ENCODE data around the gene THTPA.
"Not testable (repeated sequence)": the region's sequence is repeated elsewhere in the genome, so short reads cannot be mapped to it uniquely, and the experiment has no call there.

Gene THTPA

GRCh38 chr14:23535943-23536342, 20.1 kb upstream of the THTPA start:
- DNase-seq, result no peak

DNA sequence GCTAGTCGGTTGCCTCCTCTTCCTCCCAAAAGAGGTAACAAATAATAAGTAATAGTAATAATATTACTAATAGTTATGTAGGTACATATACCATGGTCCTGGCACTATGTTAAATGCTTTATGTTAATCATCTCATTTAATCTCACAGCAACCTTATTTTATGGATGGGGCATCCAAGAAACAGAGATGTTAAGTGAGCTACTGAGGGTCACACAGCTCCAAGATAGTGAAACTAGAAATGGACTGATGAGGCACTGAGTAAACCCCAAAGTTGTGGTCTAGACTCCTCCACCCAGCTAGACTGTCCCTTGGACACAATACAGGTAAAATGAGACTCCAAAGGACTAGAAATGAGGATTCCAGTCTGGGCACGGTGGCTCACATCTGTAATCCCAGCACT, 19.6 kb upstream of the THTPA start:
- no peak for DNase-seq

DNA sequence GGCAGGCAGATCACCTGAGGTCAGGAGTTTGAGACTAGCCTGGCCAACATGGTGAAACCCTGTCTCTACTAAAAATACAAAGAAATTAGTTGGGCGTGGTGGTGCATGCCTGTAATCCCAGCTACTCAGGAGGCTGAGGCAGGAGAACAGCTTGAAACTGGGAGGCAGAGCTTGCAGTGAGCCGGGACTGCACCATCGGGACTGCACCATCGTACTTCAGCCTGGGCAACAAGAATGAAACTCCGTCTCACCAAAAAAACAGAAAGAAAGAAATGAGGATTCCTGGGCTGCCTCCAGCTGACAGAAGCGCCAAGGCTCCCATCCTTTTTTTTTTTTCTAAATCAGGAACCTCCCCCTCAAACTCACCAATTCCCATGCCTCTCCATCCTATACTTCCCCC, 19.2 kb upstream of the THTPA start:
- not testable (repeated sequence) for DNase-seq

DNA sequence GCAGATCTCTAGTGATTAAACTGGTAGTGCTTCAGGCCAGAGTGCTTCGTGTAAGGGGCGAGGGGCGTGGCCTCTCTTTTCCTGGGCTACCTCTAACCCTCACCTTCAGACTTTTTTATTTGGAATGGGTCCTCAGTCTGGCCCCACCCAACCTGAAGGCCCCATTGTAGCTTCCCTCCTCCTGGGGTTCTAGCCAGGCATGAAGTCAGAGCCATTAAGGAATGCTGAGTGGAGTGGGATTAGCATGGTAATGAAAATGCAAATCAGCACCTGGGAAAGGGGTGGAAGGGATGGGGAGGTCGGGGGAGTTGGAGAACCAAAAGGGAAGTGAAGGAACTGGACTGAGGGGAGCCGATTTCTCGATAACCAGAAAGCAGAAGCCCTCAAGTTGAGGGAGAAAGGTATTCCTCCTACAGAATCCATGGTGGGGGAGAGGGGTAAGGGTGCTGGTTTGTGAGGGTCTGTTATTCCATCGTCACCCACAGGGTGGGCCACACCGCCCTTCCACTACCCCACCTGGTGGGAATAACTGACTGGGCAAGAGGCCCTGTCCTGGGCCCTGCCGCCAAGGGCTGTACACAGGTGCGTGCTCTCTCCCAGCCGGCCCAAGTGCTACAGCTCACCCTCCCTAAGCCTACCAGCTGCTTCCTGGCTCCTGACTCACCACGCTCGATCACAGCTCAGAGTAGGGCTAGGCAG, 18.6 kb upstream of the THTPA start:
- DNase-seq, result no peak

DNA sequence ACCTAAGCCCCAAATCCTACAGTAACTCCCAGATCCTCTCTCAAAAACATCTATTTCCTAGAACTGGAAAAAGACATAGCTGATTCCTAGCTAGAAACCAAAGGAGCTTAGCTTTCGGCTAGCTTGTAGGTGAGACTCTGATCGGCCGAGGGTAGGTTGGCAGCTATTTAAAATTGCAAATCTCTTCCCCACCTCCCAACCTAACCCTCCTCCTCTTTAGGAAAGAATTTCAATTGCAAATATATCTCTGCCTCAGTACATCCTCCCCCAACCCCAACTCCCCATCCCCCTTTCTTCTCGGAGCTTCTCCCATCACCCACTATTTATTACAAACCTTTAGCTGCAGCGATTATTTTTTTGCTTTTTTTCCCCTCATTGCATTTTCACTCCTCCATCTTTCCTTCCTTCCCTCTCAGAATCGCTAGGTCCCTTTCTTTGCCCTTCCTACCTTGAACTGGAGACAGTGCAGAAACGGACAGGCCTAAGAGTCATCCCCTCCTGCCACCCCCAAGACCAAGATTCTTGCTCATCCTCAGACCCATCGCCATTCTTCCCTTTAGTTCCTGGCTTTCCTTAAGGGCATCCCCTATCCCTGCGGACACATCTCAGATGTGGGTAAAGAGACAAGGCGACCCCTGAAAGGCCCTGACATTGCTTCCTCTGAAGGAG, 17.9 kb upstream of the THTPA start:
- DNase-seq, result no peak

GRCh38 chr14:23538785-23539184, 17.3 kb upstream of the THTPA start:
- DNase-seq, result no peak

DNA sequence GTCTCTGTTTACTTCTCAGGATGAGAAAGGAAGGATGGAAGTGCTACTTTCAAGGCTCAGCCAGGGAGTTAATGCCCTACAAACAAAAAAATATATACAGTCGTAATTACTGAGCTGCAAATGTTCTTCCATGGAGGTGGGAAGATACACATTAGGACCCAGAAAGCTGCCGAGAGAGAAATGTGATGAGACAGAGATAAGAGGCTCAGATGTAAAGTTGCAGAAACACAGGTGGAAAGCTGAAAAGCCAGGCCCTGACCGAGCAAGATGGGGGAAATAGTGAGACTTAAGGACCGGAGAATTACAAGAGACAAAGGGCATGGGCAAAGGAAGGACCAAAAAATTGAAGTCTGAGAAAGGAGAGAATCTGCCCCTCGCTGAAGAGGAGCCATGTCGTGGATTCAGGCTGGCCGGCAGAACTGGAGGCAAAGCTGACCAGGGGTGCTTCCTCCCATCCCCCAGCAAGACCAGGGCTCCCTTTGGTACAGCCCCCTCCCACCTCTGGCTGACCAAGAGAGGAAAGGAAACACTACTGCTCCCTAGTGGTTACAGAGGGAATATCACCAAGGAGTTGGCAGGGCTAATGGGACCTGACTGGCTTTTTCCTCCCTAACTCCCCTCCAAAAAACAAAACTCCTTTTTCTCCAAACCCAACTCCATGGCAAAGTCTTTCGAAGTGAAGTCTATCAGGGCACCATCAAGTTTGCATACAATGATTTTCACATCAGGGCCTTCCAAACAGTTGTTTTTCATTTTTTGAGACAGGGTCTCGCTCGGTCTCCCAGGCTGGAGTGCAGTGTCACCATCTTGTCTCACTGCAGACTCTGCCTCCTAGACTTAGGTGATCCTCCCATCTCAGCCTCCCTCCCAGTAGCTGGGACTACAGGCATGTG, 16.6 kb upstream of the THTPA start:
- DNase-seq, result peak; percentile 58

DNA sequence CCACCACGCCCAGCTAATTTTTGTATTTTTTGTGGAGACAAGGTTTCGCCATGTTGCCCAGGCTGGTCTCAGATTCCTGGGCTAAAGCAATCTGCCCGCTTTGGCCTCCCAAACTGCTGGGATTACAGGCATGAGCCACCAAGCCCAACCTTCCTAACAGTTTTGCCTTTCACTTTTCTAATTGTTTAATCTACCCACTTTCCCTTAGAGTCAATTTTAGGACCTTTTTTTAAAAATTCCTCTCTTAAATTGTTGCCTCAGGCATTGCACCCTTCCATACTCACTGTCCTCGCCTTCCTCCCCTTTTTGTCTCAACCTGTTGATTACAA, 16.0 kb upstream of the THTPA start:
- no peak for DNase-seq

DNA sequence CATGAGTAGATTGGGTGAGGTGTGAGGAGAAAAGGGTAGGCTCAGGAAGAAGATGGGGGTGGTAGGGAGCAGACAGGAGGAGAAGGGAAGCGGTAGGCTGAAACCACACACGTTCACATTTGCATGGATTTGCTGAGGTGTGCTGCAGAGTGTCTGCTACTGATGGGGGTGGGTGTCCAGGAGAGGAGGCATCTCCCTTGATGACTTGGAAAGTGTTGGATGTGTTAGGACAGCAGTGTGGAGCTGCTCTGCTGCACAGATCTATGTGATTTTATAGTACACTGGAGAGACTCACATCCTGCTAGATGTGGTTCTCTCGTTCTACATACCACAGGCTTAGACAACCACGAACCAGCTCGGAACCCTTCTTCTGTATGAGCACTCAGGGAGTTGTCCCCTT, 13.8 kb upstream of the THTPA start:
- no peak for DNase-seq

- no peak for DNase-seq
Observed at GRCh38 chr14:23543403-23543802, 12.7 kb upstream of the THTPA start.

DNA sequence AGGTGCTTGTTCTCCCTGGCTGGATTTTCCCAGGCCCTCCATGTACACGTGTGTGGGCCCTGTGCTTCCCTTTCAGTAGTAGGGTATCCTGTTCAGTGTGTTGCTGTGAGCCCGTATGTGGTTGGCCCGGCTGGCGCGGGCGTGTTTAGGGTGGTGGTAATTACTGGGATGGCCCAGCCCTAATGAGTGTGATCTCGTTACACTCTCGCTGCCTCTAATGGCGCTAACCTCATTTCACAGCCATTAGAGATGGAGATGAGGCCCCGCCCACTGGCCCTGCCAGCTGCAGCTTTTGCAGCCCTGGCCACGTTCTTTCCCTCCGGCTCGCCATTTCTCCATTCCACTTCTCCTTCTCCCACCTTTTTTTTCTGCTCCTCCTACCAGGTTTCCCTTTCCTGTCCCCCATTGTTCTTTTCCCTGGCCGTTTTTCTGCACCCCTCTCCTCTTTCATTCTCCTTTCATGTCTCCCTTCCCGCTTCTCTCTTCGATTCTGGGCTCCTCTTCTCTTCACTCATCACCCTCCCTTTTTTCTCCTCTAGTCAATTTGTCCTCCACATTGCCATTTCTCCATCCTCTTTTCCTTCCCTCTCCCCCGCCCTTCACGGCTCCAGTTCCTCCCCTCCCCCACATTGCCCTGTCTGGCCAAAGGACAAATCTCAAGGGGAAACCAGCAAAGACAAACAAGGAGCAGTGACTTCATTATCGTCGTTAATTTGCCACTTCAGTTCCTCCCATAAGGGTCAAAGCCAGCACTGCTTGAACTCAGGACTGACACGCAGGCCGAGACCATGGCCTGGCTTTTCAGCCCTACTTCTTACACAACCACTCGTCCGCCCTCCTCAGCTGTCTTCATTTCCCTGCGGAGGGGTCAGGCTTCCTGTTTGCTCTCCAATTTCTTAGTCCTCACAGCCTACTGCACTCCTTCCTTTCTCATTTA, 11.3 kb upstream of the THTPA start:
- DNase-seq, result no peak

- DNase-seq, result no peak
Observed at GRCh38 chr14:23545740-23546365, 10.2 kb upstream of the THTPA start.

- no peak for DNase-seq
Observed at GRCh38 chr14:23546450-23547035, 9.5 kb upstream of the THTPA start.

DNA sequence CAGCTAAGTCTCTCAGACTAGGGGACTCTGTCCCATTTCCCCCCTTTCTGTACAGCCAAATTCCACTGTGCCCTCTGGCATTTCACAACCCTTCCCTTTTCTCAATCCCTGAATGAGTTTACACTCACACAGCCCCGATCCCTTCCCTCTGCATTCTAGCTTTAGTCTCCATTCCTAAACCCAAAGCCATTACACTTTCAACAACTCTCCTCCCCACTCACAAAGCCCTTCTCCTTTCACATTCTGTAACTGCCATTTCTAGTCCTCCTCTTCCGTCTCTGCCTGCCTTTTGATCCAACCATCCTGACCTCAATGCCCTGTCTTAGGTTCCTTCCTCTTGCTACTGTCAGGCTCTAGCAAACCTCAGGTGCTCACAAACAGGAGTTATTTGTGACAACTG, 8.1 kb upstream of the THTPA start:
- DNase-seq, result no peak

DNA sequence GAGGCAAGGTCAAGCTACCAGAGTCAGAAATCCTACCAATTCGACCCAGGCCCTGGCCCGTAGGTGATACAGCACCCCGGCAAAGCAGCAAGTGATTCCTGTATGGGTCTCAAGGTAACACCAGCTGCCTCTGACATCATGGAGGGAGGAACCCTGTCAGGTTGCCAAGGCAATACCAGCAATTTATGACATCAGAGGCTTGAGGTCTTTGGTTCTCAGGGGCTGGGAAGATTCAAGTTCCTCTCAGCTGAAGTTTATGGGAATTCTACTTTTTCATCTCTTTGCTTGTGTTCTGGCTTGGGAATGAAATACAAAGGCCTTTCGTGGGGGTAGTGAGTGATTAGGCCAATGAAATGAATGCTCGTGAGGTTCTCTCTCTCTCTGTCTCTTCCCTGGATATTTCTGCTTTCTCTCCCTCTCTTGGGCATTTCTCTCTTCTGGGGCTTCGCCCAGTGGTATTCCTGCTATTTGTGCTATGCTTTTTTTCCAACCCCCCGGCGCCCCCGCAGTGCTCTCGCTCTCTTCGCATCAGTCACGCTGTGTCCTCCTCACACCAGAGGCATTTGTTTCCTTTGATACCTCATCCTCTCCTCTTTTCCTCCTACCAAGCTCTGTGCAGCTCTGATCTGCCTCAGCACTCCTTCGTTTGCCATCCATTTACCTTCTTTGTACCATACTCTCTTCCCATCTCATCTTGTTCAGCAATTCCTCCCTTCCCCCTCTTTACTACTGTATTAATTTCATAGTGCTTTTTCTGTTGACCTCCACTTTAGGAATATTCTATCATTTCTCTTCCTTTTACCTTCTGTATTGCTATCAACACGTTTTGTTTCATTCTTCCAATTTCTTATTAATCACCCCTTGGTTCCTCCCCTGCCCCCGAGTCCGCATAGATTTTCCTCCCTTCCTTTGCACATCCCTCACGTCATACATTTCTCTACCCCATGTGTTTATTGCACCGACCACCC, 7.4 kb upstream of the THTPA start:
- DNase-seq, result no peak

- no peak for DNase-seq
Observed at GRCh38 chr14:23550131-23550811, 5.8 kb upstream of the THTPA start.

DNA sequence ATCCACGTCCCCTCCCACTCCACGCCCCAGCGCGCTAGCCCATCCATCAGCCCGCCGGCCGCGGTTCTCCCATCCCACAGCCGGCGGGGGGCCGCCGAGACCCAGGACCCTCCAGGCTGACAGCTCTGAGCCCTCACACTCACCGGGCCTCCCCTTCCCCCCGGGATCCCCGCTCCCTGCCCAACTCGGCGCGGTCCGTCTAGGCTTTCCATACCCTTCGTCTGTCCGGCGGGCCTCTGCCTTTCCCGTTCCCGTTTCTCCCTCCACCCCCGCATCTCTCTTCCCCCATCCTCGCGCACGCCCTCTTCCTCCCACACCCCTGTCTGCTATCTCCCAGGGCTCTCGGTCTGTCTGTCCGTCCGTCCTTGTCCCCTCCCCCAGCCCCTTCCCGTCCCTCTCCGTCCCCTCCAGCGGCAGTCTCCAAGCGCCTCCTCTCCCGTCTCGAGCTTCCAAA, 5.2 kb upstream of the THTPA start:
- no peak for DNase-seq

DNA sequence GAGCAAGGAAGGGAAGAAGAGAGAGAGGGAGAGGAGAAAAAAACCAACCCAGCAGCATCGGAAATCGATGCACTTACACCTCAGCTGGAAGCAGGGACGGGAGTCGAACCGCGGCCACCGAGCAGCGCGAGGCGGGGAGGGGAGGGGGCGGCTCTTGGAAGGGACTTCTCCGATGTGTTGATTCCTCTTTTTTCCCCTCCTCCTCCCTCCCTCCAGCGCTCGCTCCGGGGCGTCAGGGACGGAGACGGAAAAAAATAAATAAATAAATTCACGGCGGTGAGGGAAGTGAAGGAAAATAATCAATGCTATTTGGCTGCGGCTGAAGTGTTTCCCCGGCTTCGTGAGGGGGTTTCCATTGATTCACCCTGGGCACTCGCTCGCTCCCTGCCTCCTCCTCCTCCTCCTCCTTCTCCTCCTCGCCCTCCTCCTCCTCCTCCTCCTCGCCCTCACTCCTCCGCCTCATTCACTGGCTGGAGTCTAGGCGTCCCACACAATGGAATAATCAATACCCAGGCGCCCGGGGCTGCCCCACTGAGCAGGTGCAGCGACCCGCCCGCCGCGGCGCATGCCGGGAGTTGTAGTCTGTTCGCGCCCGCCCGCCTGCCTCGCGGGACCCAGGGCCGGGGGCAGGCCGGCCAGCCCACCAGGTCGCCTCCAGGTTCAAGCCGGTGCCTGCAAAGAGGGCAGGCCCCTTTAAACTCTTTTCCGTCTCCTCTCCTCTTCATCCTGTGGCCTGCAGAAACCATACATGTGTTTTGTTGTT, 4.6 kb upstream of the THTPA start, which contains the start of gene ZFHX2:
Gene ZFHX2, minus strand, starts transcription at position 500 of the 763 bp plus-strand sequence. CDS start 16,440 bp downstream, outside the sequence.
- DNase-seq, result peak; percentile 82

- no peak for DNase-seq
Observed at GRCh38 chr14:23555533-23555881, 564 bp upstream of the THTPA start.

Data from CD4-positive, alpha-beta T cell treated with Interleukin-17A for 1 hour (primary cell).